SIG-M5 treated with dmso at 0.1 percent for 504 hours (cell line): ENCODE measurements around the gene MFAP4.

ENCODE experiments used
- DNase-seq: peaks from one replicate; lab custom pipeline; 2025; ENCODE audit not compliant: unreplicated experiment; lab: John Stamatoyannopoulos, UW

The MFAP4 gene

DNA sequence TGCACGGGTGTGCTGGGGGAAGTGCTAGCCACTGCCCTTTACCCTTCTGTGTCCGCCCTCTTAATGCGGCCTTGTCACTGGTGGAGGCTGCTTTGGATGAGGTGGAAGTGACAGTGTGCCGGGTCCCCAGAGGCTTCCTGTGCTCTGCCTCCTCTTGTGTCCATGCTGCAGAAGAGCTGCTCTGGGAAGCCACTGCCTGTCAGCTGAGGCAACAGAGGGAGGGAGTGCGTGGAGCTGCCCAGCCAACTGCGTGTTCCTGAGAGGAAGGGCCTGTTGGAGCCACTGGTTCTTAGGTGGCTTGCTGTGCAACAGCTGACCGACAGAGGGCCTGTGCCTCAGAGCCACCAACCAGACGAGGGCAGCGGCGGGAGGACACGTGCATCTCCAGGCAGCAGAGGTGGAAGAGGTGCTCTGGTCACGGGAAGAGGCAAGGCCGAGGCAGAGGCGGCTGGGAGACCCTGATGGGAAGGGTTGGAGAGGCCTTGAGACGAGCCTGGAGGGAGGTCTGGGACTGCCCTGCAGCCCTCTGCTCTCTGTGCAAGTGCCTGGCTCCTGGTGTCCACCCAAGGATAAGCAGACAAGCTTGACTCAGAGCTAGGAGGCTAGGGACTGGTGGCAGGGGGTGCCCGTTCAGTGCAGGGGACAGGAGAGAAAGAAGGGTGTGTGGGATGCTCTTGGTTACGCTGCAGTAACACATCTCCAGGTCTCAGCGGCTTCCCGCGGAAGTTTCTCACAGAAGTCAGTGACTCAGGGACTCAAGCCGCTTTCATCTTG, 49.9 kb downstream of the MFAP4 start:
- no peak for DNase-seq

GRCh38 chr17:19335951-19336631, 50.9 kb downstream of the MFAP4 start:
- no peak for DNase-seq

DNA sequence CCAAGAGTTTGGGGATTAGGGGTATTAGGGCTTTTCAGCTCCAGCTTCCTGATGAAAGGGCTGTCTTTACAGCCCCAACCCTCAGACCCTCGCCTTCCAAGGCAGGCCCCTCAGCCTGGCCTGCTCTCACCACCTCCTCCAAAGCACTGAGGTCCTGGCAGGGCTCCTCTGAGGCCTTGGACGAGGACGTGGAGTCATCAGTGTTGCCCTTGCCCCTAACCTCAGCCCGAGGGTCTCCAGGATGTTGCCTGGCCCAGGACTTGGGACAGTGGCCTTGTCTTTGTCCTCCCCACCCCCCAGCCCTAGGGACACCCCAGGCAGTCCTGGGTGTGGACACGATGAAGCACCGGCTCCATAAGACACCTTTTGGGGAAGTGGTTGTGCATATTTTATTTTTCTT, 52.7 kb downstream of the MFAP4 start:
- DNase-seq, result no peak

DNA sequence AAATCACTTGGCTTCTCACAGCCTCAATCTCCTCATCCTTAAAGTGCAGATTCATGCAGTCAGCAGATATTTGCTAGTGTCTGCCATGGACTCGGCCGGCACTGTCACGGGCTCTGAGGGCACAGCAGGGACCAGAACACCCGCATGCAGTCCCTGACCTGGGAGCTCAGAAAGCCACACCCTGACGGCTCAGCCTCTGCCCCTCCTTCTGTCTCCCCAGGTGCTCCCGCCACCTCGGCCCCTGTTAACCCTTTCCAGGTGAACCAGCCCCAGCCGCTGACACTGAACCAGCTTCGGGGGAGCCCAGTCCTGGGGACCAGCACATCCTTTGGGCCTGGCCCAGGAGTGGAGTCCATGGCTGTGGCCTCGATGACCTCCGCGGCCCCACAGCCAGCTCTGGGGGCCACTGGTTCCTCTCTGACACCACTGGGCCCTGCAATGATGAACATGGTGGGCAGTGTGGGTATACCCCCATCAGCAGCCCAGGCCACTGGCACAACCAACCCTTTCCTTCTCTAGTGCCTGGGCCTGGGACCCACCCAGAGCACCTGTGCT, 53.2 kb downstream of the MFAP4 start:
- DNase-seq, result no peak
